ENCODE data around the gene USP16.

DNA sequence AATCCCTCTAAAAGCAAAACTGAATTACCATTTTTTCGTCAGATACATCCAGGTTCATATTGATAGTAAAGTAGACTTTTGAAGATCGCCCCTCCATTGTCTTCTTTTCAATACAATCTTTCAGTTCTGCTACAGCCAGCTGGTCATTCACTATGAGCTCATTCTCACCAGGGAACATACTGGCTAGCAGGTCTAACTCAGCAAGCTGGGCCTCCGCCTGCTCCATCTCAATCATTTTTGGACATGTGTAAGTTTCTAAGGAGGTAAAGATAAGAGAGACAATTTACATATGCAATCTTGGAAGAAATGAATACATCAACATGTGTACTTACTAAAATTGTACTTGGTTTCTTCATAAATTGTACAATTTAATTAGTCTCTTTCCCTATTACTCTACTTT, 16.1 kb upstream of the USP16 start:
- TF ChIP-seq GATA2 (IDR thresholded peaks at IDR 0.05; ENCODE audit: low read depth, low read length), result no peak
- TF ChIP-seq GATA3 (IDR thresholded peaks at IDR 0.05; ENCODE audit: low read depth, low read length), result no peak

Data from SH-SY5Y (cell line).